ENCODE results near the gene FBLN2.

The FBLN2 gene

GRCh38 chr3:13540297-13540995 is 8.5 kb upstream of the FBLN2 start:
- H3K27ac ChIP-seq: no peak overlapping the region
- no peak for TF ChIP-seq CTCF (conservative IDR thresholded peaks at IDR 0.05)

- TF ChIP-seq CTCF (conservative IDR thresholded peaks at IDR 0.05): no peak
- H3K27ac ChIP-seq: no peak overlapping the region
Observed at GRCh38 chr3:13541691-13542090, 7.2 kb upstream of the FBLN2 start.

DNA sequence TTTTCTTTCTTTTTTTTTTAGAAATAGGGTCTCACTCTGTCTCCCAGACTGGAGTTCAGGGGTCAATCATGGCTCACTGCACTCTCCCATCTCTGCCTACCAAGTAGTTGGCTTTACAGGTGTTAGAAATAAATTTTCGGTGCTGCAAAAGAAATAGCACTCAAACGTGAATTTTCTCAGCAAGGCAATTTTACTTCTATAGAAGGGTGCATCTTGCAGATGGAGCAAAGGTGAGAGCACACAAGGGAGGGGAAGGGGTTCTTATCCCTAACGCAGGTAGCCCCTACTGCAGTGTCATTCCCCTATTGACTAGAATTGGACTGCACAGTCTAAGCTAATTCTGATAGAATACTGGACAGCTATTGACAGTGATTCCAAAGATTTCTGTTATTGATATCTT is 6.8 kb upstream of the FBLN2 start:
- TF ChIP-seq CTCF (conservative IDR thresholded peaks at IDR 0.05): no peak
- no peak overlapping the region for H3K27ac ChIP-seq

DNA sequence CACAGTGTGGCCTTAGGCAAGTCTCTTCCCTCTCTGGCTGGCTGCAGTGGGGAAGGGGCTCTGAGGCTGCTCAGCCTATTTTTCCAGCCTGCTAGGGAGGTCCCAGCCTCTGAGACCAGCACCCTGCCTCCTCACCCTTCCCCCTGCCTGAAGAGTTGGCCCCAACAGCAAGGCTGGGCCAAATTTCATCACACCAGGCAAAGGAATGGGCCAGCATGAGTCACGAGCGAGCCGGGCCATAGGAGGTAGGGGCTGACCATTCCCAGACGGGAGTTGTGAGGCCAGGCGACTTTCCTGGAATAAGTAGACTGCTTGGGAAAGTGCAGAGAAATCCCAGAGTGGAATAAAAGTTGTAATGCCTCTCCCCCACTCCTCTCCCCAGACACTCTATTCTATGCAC is 5.7 kb upstream of the FBLN2 start:
- no peak overlapping the region for H3K27ac ChIP-seq
- no peak for TF ChIP-seq CTCF (conservative IDR thresholded peaks at IDR 0.05)

GRCh38 chr3:13544293-13544831 is 4.6 kb upstream of the FBLN2 start:
- no peak overlapping the region for H3K27ac ChIP-seq
- no peak for TF ChIP-seq CTCF (conservative IDR thresholded peaks at IDR 0.05)

- no peak overlapping the region for H3K27ac ChIP-seq
- TF ChIP-seq CTCF (conservative IDR thresholded peaks at IDR 0.05): no peak
Observed at GRCh38 chr3:13544951-13545651, 3.8 kb upstream of the FBLN2 start.

DNA sequence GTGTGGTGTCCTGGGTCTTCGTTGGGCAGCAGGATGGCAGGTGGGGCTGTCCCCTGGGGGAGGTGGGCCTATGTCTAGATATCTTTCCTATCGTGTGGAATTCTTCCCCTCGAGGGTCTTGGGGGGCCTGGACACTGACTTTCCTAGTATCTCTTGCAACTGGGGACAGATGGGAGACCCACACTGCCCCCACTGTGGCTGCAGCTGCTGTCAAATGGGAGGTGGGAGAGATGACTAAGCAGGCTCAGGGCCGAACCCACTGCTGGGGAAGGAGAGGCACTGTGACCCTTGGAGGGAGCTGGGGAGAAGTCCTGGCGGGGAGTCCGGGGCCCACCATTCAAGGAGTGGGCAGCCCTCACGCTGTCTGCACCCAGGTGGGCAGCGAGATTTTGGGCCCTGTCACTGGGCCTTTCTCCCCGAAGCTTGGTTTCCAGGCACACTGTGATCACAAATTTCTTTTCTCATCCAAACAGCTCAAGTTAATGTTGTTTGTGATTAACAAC is 2.9 kb upstream of the FBLN2 start:
- no peak for TF ChIP-seq CTCF (conservative IDR thresholded peaks at IDR 0.05)
- no peak overlapping the region for H3K27ac ChIP-seq

All from VCaP (cell line).